Peyer's patch (tissue), 4 donors: Measurements from ENCODE around the gene EMILIN2.

ENCODE experiments used
- CTCF ChIP-seq, 6 experiments: fragments of 450-650 bp in 4 of 6; fragments of 200-600 bp in 2 of 6; sonication (generic) in 1 of 6; IDR thresholded peaks; one replicate each; pipeline ENCODE4 v1.5.1; 2017 to 2019; ENCODE audit warnings: antibody characterized with exemption in 6 of 6, mild to moderate bottlenecking in 3 of 6, moderate library complexity in 1 of 6
- POLR2A ChIP-seq, 2 donors: fragments of 450-650 bp; IDR thresholded peaks; one replicate each; pipeline ENCODE4 v1.5.1; 2017; ENCODE audit warnings: antibody characterized with exemption in 2 of 2, mild to moderate bottlenecking in 2 of 2, moderate library complexity in 2 of 2

- TF ChIP-seq CTCF (IDR thresholded peaks at IDR 0.05) (no peak), POLR2A (IDR thresholded peaks at IDR 0.05) (no peak)
These were observed 48.6 kb downstream of the EMILIN2 start for GRCh38 chr18:2895391-2895790.
